DMS114 treated with DMSO at 0.1 percent for 48 hours (cell line): ENCODE measurements around the gene PHKG2.

ENCODE experiments used
- DNase-seq: peaks from one replicate; lab custom pipeline; 2025; ENCODE audit not compliant: unreplicated experiment; lab: John Stamatoyannopoulos, UW

Gene PHKG2

DNA sequence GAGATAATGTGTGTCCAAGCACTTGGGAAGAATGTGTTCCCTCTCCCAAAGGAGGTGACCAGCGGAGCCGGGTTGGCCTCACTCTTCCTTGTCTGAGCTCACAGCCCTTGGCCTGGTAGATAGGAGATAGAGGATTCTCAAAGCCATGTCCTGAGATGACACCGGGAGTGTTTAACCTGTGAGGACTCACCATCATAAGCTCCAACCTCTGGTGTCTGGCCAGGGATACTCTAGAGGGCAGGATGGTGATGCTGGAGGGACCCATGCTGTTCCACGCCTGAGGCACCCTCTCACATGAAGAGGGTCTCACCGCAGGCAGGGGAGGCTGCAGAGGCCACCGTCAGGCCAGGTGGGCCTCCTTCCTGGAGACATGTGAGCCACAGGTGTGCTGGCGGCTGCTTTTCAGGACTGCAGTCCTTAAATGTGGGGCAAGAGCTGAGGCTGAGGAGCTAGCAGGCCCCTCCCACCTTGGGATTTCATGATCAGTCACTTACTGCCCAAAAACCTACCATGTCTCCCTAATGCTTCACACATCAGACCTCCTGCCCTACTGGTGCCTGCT, 45.4 kb downstream of the PHKG2 start:
- no peak for DNase-seq

GRCh38 chr16:30794634-30795033, 46.4 kb downstream of the PHKG2 start:
- DNase-seq = no peak

- peak; percentile 19 for DNase-seq
Observed at GRCh38 chr16:30797670-30798309, 49.6 kb downstream of the PHKG2 start.
